ENCODE measurements around the gene SH2D4B. TPM values are rescaled to one million over a fixed set of nuclear protein-coding genes. Genes with fewer than 3 reads are reported as not detected.

The SH2D4B gene
- total RNA-seq, 1 experiment from 2014 or later = 0.07 TPM

GRCh38 chr10:80589726-80590373 lies 52.1 kb downstream of the SH2D4B start:
- no peak overlapping the region for H3K4me2 ChIP-seq (ENCODE audit: insufficient read depth, insufficient read length, low read length)
- Mint-ChIP-seq H3K36me3 (ENCODE audit: insufficient read depth in 1 of 3, low read depth in 3 of 3) (peaks cover 0 to 4% (median 3%) of the 10 kb centered on the region in 3 experiments; a peak in 3 of 7 replicates), H3K27me3 (ENCODE audit: low read depth) (0 out of 2 replicates have a peak, but pooled peaks cover 1% of the 10 kb centered on the region), H3K4me3 (no peak overlapping the region; a peak in 1 of 5 replicates), H3K4me1 (peaks cover 10% of the 10 kb centered on the region in 2 experiments), H3K27ac (no peak overlapping the region), H3K9me3 (peaks cover 3 to 15% of the 10 kb centered on the region in 2 experiments; a peak in 4 of 5 replicates)
- H4K8ac ChIP-seq (replicated peaks; ENCODE audit: insufficient read length, low read depth, low read length) = no peak overlapping the region
- H3K79me1 ChIP-seq (ENCODE audit: insufficient read depth, low read depth, low read length, poor library complexity, severe bottlenecking) = no peaks in the 10 kb centered on the region
- no peak overlapping the region for H2AFZ ChIP-seq (ENCODE audit: low read length)
- no peak overlapping the region for H2BK5ac ChIP-seq (ENCODE audit: insufficient read length, low read length)
- TF ChIP-seq CTCF (conservative IDR thresholded peaks at IDR 0.05) = no peak
- no peak overlapping the region for H3K14ac ChIP-seq (ENCODE audit: insufficient read depth, low read length)
- H3K27ac ChIP-seq (ENCODE audit: insufficient read length, low read depth, low read length) = no peak overlapping the region
- H2BK20ac ChIP-seq (ENCODE audit: low read depth, low read length, poor library complexity, severe bottlenecking) = no peak overlapping the region
- H4K5ac ChIP-seq (ENCODE audit: insufficient read length, low read depth, low read length) = no peak overlapping the region
- H4K91ac ChIP-seq (ENCODE audit: insufficient read length, low read depth, low read length) = no peak overlapping the region
- no peaks in the 10 kb centered on the region for H4K20me1 ChIP-seq (ENCODE audit: control insufficient read depth, insufficient read depth, insufficient read length)
- no peaks in the 10 kb centered on the region for H3K27me3 ChIP-seq (ENCODE audit: insufficient read depth, low read length)
- no peaks in the 10 kb centered on the region for H3K4me1 ChIP-seq (ENCODE audit: insufficient read depth, low read length)
- H3K79me2 ChIP-seq (ENCODE audit: insufficient read depth, low read length) = no peaks in the 10 kb centered on the region
- no peak overlapping the region for H3K56ac ChIP-seq (ENCODE audit: insufficient read length, low read depth, low read length)
- no peak for DNase-seq
- H2AK5ac ChIP-seq (ENCODE audit: insufficient read length, low read length) = no peak overlapping the region
- no peak overlapping the region for H3K4ac ChIP-seq (ENCODE audit: low read depth, low read length)
- H3K18ac ChIP-seq (ENCODE audit: insufficient read length, low read depth, low read length) = no peak overlapping the region
- H3K23me2 ChIP-seq (ENCODE audit: insufficient read length, low read depth, low read length, poor library complexity, severe bottlenecking) = no peaks in the 10 kb centered on the region
- H3K23ac ChIP-seq (ENCODE audit: insufficient read length, low read depth, low read length) = no peak overlapping the region
- H2BK12ac ChIP-seq (ENCODE audit: insufficient read length, low read depth, low read length) = no peak overlapping the region
- H3K9ac ChIP-seq (ENCODE audit: extremely low read depth, insufficient read length, low read length) = no peak overlapping the region
- H3K9me3 ChIP-seq (ENCODE audit: control insufficient read depth, low read depth, low read length) = no peaks in the 10 kb centered on the region
- H2BK120ac ChIP-seq (ENCODE audit: low read depth, low read length, poor library complexity, severe bottlenecking) = no peak overlapping the region
- no peak overlapping the region for H3T11ph ChIP-seq (ENCODE audit: low read length)
- H2BK15ac ChIP-seq (ENCODE audit: low read depth, low read length) = no peak overlapping the region
- WGBS (ENCODE audit: extremely low coverage, insufficient read length, low lambda C conversion rate) = no CpG with 5 or more reads among the region's 5 CpGs
